Lung (tissue), 12 donors: ENCODE measurements around the gene PI16. TPM values are rescaled to one million over a fixed set of nuclear protein-coding genes. Genes with fewer than 3 reads are reported as not detected.

ENCODE experiments used
- ATAC-seq: fragments of 200-7000 bp; cut with Tn5 transposase; one replicate; pipeline ENCODE4 v1.9.1; 2020; ENCODE audit warnings: moderate number of reproducible peaks; ENCODE audit not compliant: insufficient read depth, low FRiP score
- DNase-seq, 3 donors: peaks; one replicate each; pipeline ENCODE4 v3.0.0-alpha.2; 2013 to 2017
- H3K27ac ChIP-seq, 2 donors: one replicate each; pipeline ENCODE4 v1.5.1; 2013; ENCODE audit warnings: mild to moderate bottlenecking in 2 of 2, moderate library complexity in 2 of 2, control low read depth in 1 of 2, inconsistent platforms in 1 of 2, low read depth in 1 of 2, low read length in 1 of 2
- H3K27me3 ChIP-seq, 3 donors: one replicate each; pipeline ENCODE4 v1.5.1; 2013; ENCODE audit warnings: low read length in 2 of 3; ENCODE audit not compliant: control insufficient read depth in 3 of 3, insufficient read depth in 3 of 3
- H3K36me3 ChIP-seq, 4 donors: one replicate each; pipeline ENCODE4 v1.5.1; 2013; ENCODE audit warnings: low read length in 4 of 4, mild to moderate bottlenecking in 1 of 4, moderate library complexity in 1 of 4; ENCODE audit not compliant: control insufficient read depth in 4 of 4, insufficient read depth in 4 of 4
- H3K4me1 ChIP-seq, 5 donors: one replicate each; pipeline ENCODE4 v1.5.1; 2013; ENCODE audit warnings: low read length in 5 of 5, mild to moderate bottlenecking in 2 of 5, moderate library complexity in 1 of 5; ENCODE audit not compliant: control insufficient read depth in 5 of 5, insufficient read depth in 5 of 5
- H3K4me3 ChIP-seq: one replicate; pipeline ENCODE4 v1.5.1; 2013; ENCODE audit warnings: mild to moderate bottlenecking, control low read depth, moderate library complexity
- H3K9ac ChIP-seq, 2 donors: one replicate each; pipeline ENCODE4 v1.5.1; 2013; ENCODE audit warnings: low read length in 2 of 2, control low read depth in 1 of 2; ENCODE audit not compliant: insufficient read depth in 1 of 2
- H3K9me3 ChIP-seq, 4 donors: one replicate each; pipeline ENCODE4 v1.5.1; 2013; ENCODE audit warnings: low read length in 3 of 4, mild to moderate bottlenecking in 1 of 4, moderate library complexity in 1 of 4; ENCODE audit not compliant: control insufficient read depth in 4 of 4, insufficient read depth in 3 of 4
- CTCF ChIP-seq: IDR thresholded peaks from 2 replicates; pipeline ENCODE4 v1.5.1; 2012; ENCODE audit warnings: mild to moderate bottlenecking; ENCODE audit errors: control extremely low read depth, extremely low read depth
- WGBS, 2 donors: extraction: QIAGEN DNeasy Blood & Tissue Kit; methylation state at CpG; one replicate each; pipeline ENCODE4 v1.1.7; 2013; 5-methylcytosine and 5-hydroxymethylcytosine counted together
- polyA plus RNA-seq, 2 donors: library from polyadenylated mRNA; stranded (reverse); fragments of 200-250 nt; gene quantifications; one replicate each; pipeline ENCODE4 v1.2.1, GENCODE V29; 2013
- total RNA-seq, 2 donors: library from RNA; depleted of rRNA in 1 of 2; stranded (reverse); fragments of >200 nt in 1 of 2; gene quantifications; one replicate each; pipeline ENCODE4 v1.2.1, GENCODE V29; 2014 to 2021
- donor health status: control.
- donor health status: control.
- donor health status: Bipolar disorder and iron deficiency.
- donor health status: healthy.
- donor health status: DM: yes; HTN: yes; CAD: no.

The PI16 gene
- total and polyA plus RNA-seq, 4 donors = 0.60 to 4.3 (median 2.8) TPM

GRCh38 chr6:36970892-36971842 is 16.6 kb downstream of the PI16 start:
- no peaks in the 10 kb centered on the region for H3K4me1 ChIP-seq
- H3K27me3 ChIP-seq = no peaks in the 10 kb centered on the region
- DNase-seq (no peak), ATAC-seq (no peak)
- H3K4me3 ChIP-seq = no peak overlapping the region
- H3K9me3 ChIP-seq = peaks cover 0 to 2% (median 0%) of the 10 kb centered on the region in 4 donors
- no peak for TF ChIP-seq CTCF
- no peak overlapping the region for H3K9ac ChIP-seq
- peaks cover 30 to 82% (median 57%) of the 10 kb centered on the region in 4 donors for H3K36me3 ChIP-seq
- 84 to 85% methylated on average over 17 of the region's 17 CpGs for WGBS, 2 donors
- peak overlapping the region in 1 of 2 donors; percentile 74 for H3K27ac ChIP-seq

GRCh38 chr6:36971921-36972673 is 17.6 kb downstream of the PI16 start:
- H3K27ac ChIP-seq = peak overlapping the region in 1 of 2 donors; percentile 39
- ATAC-seq (no peak), DNase-seq (no peak)
- H3K27me3 ChIP-seq = no peaks in the 10 kb centered on the region
- peaks cover 36 to 87% (median 62%) of the 10 kb centered on the region in 4 donors for H3K36me3 ChIP-seq
- no peak for TF ChIP-seq CTCF
- no peak overlapping the region for H3K9ac ChIP-seq
- H3K4me1 ChIP-seq = no peaks in the 10 kb centered on the region
- peaks cover 0 to 2% (median 0%) of the 10 kb centered on the region in 4 donors for H3K9me3 ChIP-seq
- H3K4me3 ChIP-seq = no peak overlapping the region
- WGBS, 2 donors = 81 to 85% methylated on average over 14 of the region's 14 CpGs

- Histone ChIP-seq H3K9me3 (peaks cover 0 to 2% (median 0%) of the 10 kb centered on the region in 4 donors), H3K9ac (no peak overlapping the region), H3K4me1 (no peaks in the 10 kb centered on the region), H3K36me3 (peaks cover 35 to 91% (median 68%) of the 10 kb centered on the region in 4 donors), H3K27ac (no peak overlapping the region), H3K27me3 (no peaks in the 10 kb centered on the region), H3K4me3 (no peak overlapping the region)
- 87 to 93% methylated on average over 1 of the region's 1 CpG for WGBS, 2 donors
- TF ChIP-seq CTCF = no peak
- ATAC-seq = no peak
- DNase-seq = no peak
These were observed 18.7 kb downstream of the PI16 start for GRCh38 chr6:36973190-36973589.
